Breast epithelium (tissue), 3 donors: ENCODE data around the gene TM4SF4.

Source experiments
- CTCF ChIP-seq, 3 donors: fragments of 450-650 bp; IDR thresholded peaks; one replicate each; pipeline ENCODE4 v1.5.1; 2016 to 2017; ENCODE audit warnings: antibody characterized with exemption in 3 of 3, mild to moderate bottlenecking in 3 of 3, moderate library complexity in 3 of 3
- POLR2A ChIP-seq: fragments of 450-650 bp; IDR thresholded peaks from one replicate; pipeline ENCODE4 v1.6.1; 2016; ENCODE audit warnings: antibody characterized with exemption, mild to moderate bottlenecking, moderate library complexity
- POLR2AphosphoS5 ChIP-seq, 3 donors: sonication (generic); formaldehyde crosslinking; IDR thresholded peaks; one replicate each; pipeline ENCODE4 v1.6.1; 2017; ENCODE audit warnings: antibody characterized with exemption in 3 of 3

- TF ChIP-seq CTCF (IDR thresholded peaks at IDR 0.05) (no peak), POLR2A (no peak), POLR2AphosphoS5 (IDR thresholded peaks at IDR 0.05) (no peak)
Observed at GRCh38 chr3:149438981-149439380, 35.5 kb upstream of the TM4SF4 start.
